Mammary epithelial cell (primary cell): ENCODE data around the gene ATP6V0B.

Experiments
- EZH2 ChIP-seq: IDR thresholded peaks from 2 replicates; pipeline ENCODE4 v1.6.1; 2012; ENCODE audit warnings: low read length, inconsistent platforms, borderline replicate concordance
- TF ChIP-seq, protein P1 (sequence below), 2 donors: IDR thresholded peaks in 1 of 2; conservative IDR thresholded peaks in 1 of 2; 2 replicates each; pipeline ENCODE4 v1.5.1; 2011 to 2012; ENCODE audit warnings: inconsistent platforms in 2 of 2, low read length in 2 of 2, mild to moderate bottlenecking in 2 of 2, control low read depth in 1 of 2, low read depth in 1 of 2; ENCODE audit not compliant: insufficient read depth in 1 of 2; ENCODE audit errors: extremely low read depth in 1 of 2

DNA sequence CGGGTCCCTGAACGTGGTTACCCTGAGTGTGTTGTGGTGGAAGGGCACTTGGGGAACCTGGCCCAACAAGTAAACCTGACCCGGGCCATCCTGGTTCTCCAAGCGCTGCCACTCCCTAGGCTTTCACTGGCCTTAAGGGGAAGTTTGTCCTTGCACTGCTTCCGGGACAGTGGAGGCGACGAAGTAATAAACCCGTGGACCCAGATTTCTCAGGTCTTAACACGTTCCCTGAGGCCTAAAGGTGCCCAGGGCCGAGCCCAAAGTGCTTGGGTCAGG, 16.4 kb downstream of the ATP6V0B start:
- no peak for TF ChIP-seq EZH2
- TF ChIP-seq, protein P1, sequence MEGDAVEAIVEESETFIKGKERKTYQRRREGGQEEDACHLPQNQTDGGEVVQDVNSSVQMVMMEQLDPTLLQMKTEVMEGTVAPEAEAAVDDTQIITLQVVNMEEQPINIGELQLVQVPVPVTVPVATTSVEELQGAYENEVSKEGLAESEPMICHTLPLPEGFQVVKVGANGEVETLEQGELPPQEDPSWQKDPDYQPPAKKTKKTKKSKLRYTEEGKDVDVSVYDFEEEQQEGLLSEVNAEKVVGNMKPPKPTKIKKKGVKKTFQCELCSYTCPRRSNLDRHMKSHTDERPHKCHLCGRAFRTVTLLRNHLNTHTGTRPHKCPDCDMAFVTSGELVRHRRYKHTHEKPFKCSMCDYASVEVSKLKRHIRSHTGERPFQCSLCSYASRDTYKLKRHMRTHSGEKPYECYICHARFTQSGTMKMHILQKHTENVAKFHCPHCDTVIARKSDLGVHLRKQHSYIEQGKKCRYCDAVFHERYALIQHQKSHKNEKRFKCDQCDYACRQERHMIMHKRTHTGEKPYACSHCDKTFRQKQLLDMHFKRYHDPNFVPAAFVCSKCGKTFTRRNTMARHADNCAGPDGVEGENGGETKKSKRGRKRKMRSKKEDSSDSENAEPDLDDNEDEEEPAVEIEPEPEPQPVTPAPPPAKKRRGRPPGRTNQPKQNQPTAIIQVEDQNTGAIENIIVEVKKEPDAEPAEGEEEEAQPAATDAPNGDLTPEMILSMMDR (conservative IDR thresholded peaks at IDR 0.05 in 1 of 2, IDR thresholded peaks at IDR 0.05 in 1 of 2; ENCODE audit: extremely low read depth in 1 of 2, insufficient read depth in 1 of 2, low read depth in 1 of 2, low read length in 2 of 2), result no peak
